ENCODE results near the gene AMPD3. TPM values are rescaled to one million over a fixed set of nuclear protein-coding genes. Genes with fewer than 3 reads are reported as not detected.

AMPD3 gene
- total and polyA plus RNA-seq, 2 donors (not counting 3 experiments of a cell fraction or from before 2014, with no cell fraction given), result 1.4 to 2.5 TPM

- POLR2A ChIA-PET, result no interaction called here
- intact Hi-C loops (cut with micrococcal nuclease), result loop anchor here (5.0 kb wide), 1 partner anchor 881 kb away; the partner anchor contains the start of gene SWAP70
- Histone ChIP-seq H3K9me1 (replicated peaks; ENCODE audit: control insufficient read depth, extremely low read depth, insufficient read depth, low read length) (no peaks in the 10 kb centered on the region), H3K27ac (ENCODE audit: insufficient read depth, low read depth, low read length) (no peak overlapping the region), H3K36me3 (ENCODE audit: control insufficient read depth in 2 of 2, extremely low read depth in 1 of 2, insufficient read depth in 2 of 2, low read length in 2 of 2) (no peaks in the 10 kb centered on the region), H3K4me2 (ENCODE audit: insufficient read depth, low read length) (no peak overlapping the region), H4K20me1 (replicated peaks; ENCODE audit: control insufficient read depth, extremely low read depth, insufficient read depth, low read length) (no peaks in the 10 kb centered on the region), H3K4me1 (ENCODE audit: control insufficient read depth, extremely low read depth, insufficient read depth, low read length) (peaks cover 10% of the 10 kb centered on the region), H3K9ac (replicated peaks; ENCODE audit: extremely low read depth, insufficient read depth, low read length) (no peak overlapping the region), H3K4me3 (replicated peaks in 1 of 3; ENCODE audit: insufficient read depth in 1 of 3, low read depth in 1 of 3, low read length in 3 of 3) (no peak overlapping the region), H3K27me3 (ENCODE audit: control insufficient read depth in 2 of 2, insufficient read depth in 2 of 2, low read length in 2 of 2) (no peaks in the 10 kb centered on the region), H3K9me3 (replicated peaks; ENCODE audit: control insufficient read depth, insufficient read depth, low read length) (no peaks in the 10 kb centered on the region), H3K79me2 (ENCODE audit: control insufficient read depth, insufficient read depth, low read length) (peaks cover 8% of the 10 kb centered on the region), H2AFZ (ENCODE audit: low read depth, low read length) (no peak overlapping the region)
- FAIRE-seq (no peak), DNase-seq (ENCODE audit: low read depth, low spot score) (no peak)
- CTCF ChIA-PET, result interaction anchor here (1.0 to 1.6 kb wide), 2 partner anchors 21 to 30 kb away, joined by 3 read pairs; no protein-coding TSS in a partner anchor
- TF ChIP-seq GATA2 (IDR thresholded peaks at IDR 0.05; ENCODE audit: insufficient read depth, insufficient read length, low read depth, low read length) (no peak), FOS (IDR thresholded peaks at IDR 0.05; ENCODE audit: borderline replicate concordance, insufficient read depth, low read length) (no peak)
- TF ChIP-seq, protein P1, sequence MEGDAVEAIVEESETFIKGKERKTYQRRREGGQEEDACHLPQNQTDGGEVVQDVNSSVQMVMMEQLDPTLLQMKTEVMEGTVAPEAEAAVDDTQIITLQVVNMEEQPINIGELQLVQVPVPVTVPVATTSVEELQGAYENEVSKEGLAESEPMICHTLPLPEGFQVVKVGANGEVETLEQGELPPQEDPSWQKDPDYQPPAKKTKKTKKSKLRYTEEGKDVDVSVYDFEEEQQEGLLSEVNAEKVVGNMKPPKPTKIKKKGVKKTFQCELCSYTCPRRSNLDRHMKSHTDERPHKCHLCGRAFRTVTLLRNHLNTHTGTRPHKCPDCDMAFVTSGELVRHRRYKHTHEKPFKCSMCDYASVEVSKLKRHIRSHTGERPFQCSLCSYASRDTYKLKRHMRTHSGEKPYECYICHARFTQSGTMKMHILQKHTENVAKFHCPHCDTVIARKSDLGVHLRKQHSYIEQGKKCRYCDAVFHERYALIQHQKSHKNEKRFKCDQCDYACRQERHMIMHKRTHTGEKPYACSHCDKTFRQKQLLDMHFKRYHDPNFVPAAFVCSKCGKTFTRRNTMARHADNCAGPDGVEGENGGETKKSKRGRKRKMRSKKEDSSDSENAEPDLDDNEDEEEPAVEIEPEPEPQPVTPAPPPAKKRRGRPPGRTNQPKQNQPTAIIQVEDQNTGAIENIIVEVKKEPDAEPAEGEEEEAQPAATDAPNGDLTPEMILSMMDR (IDR thresholded peaks at IDR 0.05; ENCODE audit: extremely low read depth in 1 of 2, insufficient read depth in 1 of 2, low read depth in 1 of 2, low read length in 2 of 2), result no peak
- dilution Hi-C loops (cut with MboI; ENCODE audit: extremely low pct_ligation_motif_present, low sequenced_read_pairs), result no loop called here
- BruUV-seq (replicated peaks), result no TSS peak
Measured at GRCh38 chr11:10543782-10544181, 88.7 kb downstream of the AMPD3 start.

Measured in endothelial cell of umbilical vein (primary cell).